K562 (cell line): ENCODE measurements around the gene TKT. TPM values are rescaled to one million over a fixed set of nuclear protein-coding genes. Genes with fewer than 3 reads are reported as not detected.

Source experiments
- ARHGAP35 ChIP-seq: fragments of 450-650 bp; IDR thresholded peaks from 2 replicates; pipeline ENCODE4 v1.6.1; 2018; ENCODE audit not compliant: partially characterized antibody
- CHD2 ChIP-seq: IDR thresholded peaks from 2 replicates; pipeline ENCODE4 v1.6.1; 2011; ENCODE audit warnings: low read depth, low read length
- HDGF ChIP-seq: fragments of 450-650 bp; IDR thresholded peaks from 2 replicates; pipeline ENCODE4 v1.6.1; 2016
- L3MBTL2 ChIP-seq: fragments of 450-650 bp; IDR thresholded peaks from 2 replicates; pipeline ENCODE4 v1.6.1; 2016; ENCODE audit warnings: mild to moderate bottlenecking, moderate library complexity
- NBN ChIP-seq: fragments of 450-650 bp; IDR thresholded peaks from 2 replicates; pipeline ENCODE4 v1.6.1; 2016; ENCODE audit warnings: low read depth, mild to moderate bottlenecking
- OTX1 ChIP-seq: fragments of 450-650 bp; formaldehyde crosslinking; IDR thresholded peaks from 2 replicates; pipeline ENCODE4 v1.4.0; 2022; ENCODE audit warnings: mild to moderate bottlenecking
- TAF7 ChIP-seq: fragments of 450-650 bp; IDR thresholded peaks from 2 replicates; pipeline ENCODE4 v1.6.1; 2016; ENCODE audit warnings: missing genetic modification characterization, missing compliant biosample characterization
- YY1 ChIP-seq, 3 experiments: IDR thresholded peaks; 2 replicates each; pipeline ENCODE4 v1.6.1; 2011; ENCODE audit warnings: low read length in 2 of 3, mild to moderate bottlenecking in 2 of 3, moderate library complexity in 2 of 3, borderline replicate concordance in 1 of 3, control low read depth in 1 of 3, low read depth in 1 of 3; ENCODE audit not compliant: insufficient read depth in 3 of 3, insufficient replicate concordance in 2 of 3, control insufficient read depth in 1 of 3, insufficient read length in 1 of 3; ENCODE audit errors: extremely low read depth in 1 of 3
- ZC3H4 ChIP-seq: sonication (generic); formaldehyde crosslinking; IDR thresholded peaks from 2 replicates; pipeline ENCODE4 v1.9.0; 2021; ENCODE audit warnings: missing genetic modification reagents, borderline replicate concordance
- ZNF12 ChIP-seq: sonication (generic); formaldehyde crosslinking; IDR thresholded peaks from 2 replicates; pipeline ENCODE4 v1.4.0; 2020; ENCODE audit warnings: mild to moderate bottlenecking, missing genetic modification reagents
- ZNF717 ChIP-seq: fragments of 250-450 bp; sonication (Bioruptor Pico); IDR thresholded peaks from 2 replicates; pipeline ENCODE4 v1.5.0; 2021
- polyA plus RNA-seq, 8 experiments: library from polyadenylated mRNA; depleted of rRNA in 4 of 8; stranded (reverse) in 5 of 8; unstranded in 3 of 8; fragments of >200 nt; fragmentation: Nextera tagmentation in 2 of 8; fragmentation: Illumina TruSeq in 1 of 8; extraction: Ambion mirVana in 2 of 8; extraction: Trizol in 1 of 8; gene quantifications; 2 replicates each; pipeline versions ENCODE4 v1.2.1 to v1.2.3, GENCODE V29; 2011 to 2014; ENCODE audit warnings: inconsistent platforms in 1 of 8, missing spikeins in 1 of 8
- total RNA-seq, 7 experiments: library from RNA; depleted of rRNA in 6 of 7; stranded (reverse); fragments of >200 nt in 6 of 7; fragmentation: Illumina TruSeq in 2 of 7; extraction: Trizol in 2 of 7; gene quantifications; 2 replicates each; pipeline versions ENCODE4 v1.2.1 to v1.2.3, GENCODE V29; 2011 to 2021; ENCODE audit warnings: low replicate concordance in 1 of 7
- TF ChIP-seq, protein P1 (sequence below), 3 experiments: fragments of 200-800 bp in 1 of 3; sonication (Bioruptor generic) in 1 of 3; sonication (generic) in 1 of 3; formaldehyde crosslinking in 1 of 3; IDR thresholded peaks; 2 replicates each; pipeline versions ENCODE4 v1.6.1 to v1.8.0; 2016 to 2022; ENCODE audit warnings: mild to moderate bottlenecking in 2 of 3, missing compliant biosample characterization in 2 of 3, missing genetic modification characterization in 2 of 3, missing genetic modification reagents in 1 of 3
- TF ChIP-seq, protein P2 (sequence below): fragments of 250-450 bp; sonication (Bioruptor Pico); IDR thresholded peaks from 2 replicates; pipeline ENCODE4 v1.5.0; 2021
- TF ChIP-seq, protein P3 (sequence below): fragments of 250-450 bp; sonication (Bioruptor Pico); IDR thresholded peaks from 2 replicates; pipeline ENCODE4 v1.4.0; 2020; ENCODE audit warnings: mild to moderate bottlenecking, moderate library complexity
- TF ChIP-seq, protein P4 (sequence below): fragments of 250-450 bp; sonication (Bioruptor Pico); IDR thresholded peaks from 2 replicates; pipeline ENCODE4 v1.5.0; 2022; ENCODE audit warnings: mild to moderate bottlenecking
- TF ChIP-seq, protein P5 (sequence below): sonication (generic); formaldehyde crosslinking; IDR thresholded peaks from 2 replicates; pipeline ENCODE4 v1.8.0; 2022; ENCODE audit warnings: mild to moderate bottlenecking, missing genetic modification reagents
- TF ChIP-seq, protein P6 (sequence below): fragments of 450-650 bp; formaldehyde crosslinking; IDR thresholded peaks from 2 replicates; pipeline ENCODE4 v1.4.0; 2022; ENCODE audit warnings: missing genetic modification characterization
- TF ChIP-seq, protein P7 (sequence below): fragments of 450-650 bp; IDR thresholded peaks from 2 replicates; pipeline ENCODE4 v1.6.1; 2016; ENCODE audit warnings: antibody characterized with exemption

Gene TKT
- total and polyA plus RNA-seq, 9 of the 15 experiments (the other 6 are each of a cell fraction or from before 2014, with no cell fraction given), result 58.1 to 401 (median 187) TPM

DNA sequence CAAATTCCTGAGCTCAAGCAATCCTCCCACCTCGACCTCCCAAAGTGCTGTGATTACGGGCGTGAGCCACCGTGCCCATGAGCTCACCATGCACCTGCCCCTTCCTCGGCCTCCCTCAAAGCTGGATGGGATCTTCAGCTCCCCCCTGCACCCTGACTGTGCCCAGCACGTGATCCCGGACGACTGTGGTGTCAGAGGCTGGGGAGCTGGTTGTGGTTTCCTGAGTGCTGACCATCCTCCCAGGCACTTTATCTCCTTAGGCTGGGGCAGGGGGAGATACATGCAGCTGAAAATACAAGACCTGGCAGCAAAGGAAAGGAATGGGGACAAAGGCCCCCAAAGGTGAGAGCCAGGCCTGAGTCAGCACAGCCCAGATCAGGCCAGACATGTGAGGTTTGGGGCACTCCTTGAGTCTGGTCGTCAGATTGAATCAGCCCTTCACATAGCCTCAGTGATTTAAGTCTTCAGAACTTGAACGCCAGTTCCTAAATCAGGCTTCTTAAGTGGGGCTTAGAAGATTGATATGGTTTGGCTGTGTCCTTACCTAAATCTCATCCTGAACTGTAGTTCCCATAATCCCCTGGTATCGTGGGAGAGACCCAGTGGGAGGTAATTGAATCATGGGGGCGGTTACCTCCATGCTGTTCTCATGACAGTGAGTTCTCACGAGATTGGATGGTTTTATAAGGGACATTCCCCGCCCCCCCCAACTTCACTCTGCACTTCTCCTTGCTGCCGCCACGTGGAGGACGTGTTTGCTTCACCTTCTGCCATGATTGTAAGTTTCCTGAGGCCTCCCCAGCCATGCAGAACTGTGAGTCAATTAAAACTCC is 59.0 kb downstream of the TKT start (continued):
- TF ChIP-seq, protein P1, sequence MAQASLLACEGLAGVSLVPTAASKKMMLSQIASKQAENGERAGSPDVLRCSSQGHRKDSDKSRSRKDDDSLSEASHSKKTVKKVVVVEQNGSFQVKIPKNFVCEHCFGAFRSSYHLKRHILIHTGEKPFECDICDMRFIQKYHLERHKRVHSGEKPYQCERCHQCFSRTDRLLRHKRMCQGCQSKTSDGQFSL (CRISPR knock-in tag; IDR thresholded peaks at IDR 0.05), result peak; percentile 97
- TF ChIP-seq, protein P1 (tag; IDR thresholded peaks at IDR 0.05), result peak in 1 of 2 experiments; percentile 77; a peak in 2 of 4 replicates
- TF ChIP-seq HDGF, result no peak
- TF ChIP-seq, protein P2, sequence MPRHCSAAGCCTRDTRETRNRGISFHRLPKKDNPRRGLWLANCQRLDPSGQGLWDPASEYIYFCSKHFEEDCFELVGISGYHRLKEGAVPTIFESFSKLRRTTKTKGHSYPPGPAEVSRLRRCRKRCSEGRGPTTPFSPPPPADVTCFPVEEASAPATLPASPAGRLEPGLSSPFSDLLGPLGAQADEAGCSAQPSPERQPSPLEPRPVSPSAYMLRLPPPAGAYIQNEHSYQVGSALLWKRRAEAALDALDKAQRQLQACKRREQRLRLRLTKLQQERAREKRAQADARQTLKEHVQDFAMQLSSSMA (CRISPR knock-in tag), result no peak
- TF ChIP-seq, protein P3, sequence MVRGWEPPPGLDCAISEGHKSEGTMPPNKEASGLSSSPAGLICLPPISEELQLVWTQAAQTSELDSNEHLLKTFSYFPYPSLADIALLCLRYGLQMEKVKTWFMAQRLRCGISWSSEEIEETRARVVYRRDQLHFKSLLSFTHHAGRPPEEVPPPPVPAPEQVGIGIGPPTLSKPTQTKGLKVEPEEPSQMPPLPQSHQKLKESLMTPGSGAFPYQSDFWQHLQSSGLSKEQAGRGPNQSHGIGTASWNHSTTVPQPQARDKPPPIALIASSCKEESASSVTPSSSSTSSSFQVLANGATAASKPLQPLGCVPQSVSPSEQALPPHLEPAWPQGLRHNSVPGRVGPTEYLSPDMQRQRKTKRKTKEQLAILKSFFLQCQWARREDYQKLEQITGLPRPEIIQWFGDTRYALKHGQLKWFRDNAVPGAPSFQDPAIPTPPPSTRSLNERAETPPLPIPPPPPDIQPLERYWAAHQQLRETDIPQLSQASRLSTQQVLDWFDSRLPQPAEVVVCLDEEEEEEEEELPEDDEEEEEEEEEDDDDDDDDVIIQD (CRISPR knock-in tag), result no peak
- peak; percentile 95 for TF ChIP-seq CHD2
- TF ChIP-seq TAF7 (tag), result 0 out of 2 replicates have a peak, but pooled peaks have one; percentile 31
- TF ChIP-seq, protein P4, sequence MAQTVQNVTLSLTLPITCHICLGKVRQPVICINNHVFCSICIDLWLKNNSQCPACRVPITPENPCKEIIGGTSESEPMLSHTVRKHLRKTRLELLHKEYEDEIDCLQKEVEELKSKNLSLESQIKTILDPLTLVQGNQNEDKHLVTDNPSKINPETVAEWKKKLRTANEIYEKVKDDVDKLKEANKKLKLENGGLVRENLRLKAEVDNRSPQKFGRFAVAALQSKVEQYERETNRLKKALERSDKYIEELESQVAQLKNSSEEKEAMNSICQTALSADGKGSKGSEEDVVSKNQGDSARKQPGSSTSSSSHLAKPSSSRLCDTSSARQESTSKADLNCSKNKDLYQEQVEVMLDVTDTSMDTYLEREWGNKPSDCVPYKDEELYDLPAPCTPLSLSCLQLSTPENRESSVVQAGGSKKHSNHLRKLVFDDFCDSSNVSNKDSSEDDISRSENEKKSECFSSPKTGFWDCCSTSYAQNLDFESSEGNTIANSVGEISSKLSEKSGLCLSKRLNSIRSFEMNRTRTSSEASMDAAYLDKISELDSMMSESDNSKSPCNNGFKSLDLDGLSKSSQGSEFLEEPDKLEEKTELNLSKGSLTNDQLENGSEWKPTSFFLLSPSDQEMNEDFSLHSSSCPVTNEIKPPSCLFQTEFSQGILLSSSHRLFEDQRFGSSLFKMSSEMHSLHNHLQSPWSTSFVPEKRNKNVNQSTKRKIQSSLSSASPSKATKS, result no peak
- peak in 1 of 3 experiments; percentile 23 for TF ChIP-seq YY1 (IDR thresholded peaks at IDR 0.05; ENCODE audit: borderline replicate concordance in 1 of 3, control insufficient read depth in 1 of 3, extremely low read depth in 1 of 3, insufficient read depth in 3 of 3, insufficient read length in 1 of 3, insufficient replicate concordance in 2 of 3, low read depth in 1 of 3, low read length in 2 of 3)
- no peak for TF ChIP-seq OTX1 (CRISPR knock-in tag)
- TF ChIP-seq, protein P5, sequence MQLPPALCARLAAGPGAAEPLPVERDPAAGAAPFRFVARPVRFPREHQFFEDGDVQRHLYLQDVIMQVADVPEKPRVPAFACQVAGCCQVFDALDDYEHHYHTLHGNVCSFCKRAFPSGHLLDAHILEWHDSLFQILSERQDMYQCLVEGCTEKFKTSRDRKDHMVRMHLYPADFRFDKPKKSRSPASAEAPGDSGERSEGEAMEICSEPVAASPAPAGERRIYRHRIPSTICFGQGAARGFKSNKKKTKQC, result no peak
- TF ChIP-seq ZNF12 (CRISPR knock-in tag), result no peak
- TF ChIP-seq, protein P6, sequence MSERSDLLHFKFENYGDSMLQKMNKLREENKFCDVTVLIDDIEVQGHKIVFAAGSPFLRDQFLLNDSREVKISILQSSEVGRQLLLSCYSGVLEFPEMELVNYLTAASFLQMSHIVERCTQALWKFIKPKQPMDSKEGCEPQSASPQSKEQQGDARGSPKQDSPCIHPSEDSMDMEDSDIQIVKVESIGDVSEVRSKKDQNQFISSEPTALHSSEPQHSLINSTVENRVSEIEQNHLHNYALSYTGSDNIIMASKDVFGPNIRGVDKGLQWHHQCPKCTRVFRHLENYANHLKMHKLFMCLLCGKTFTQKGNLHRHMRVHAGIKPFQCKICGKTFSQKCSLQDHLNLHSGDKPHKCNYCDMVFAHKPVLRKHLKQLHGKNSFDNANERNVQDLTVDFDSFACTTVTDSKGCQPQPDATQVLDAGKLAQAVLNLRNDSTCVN, result no peak
- TF ChIP-seq, protein P7, sequence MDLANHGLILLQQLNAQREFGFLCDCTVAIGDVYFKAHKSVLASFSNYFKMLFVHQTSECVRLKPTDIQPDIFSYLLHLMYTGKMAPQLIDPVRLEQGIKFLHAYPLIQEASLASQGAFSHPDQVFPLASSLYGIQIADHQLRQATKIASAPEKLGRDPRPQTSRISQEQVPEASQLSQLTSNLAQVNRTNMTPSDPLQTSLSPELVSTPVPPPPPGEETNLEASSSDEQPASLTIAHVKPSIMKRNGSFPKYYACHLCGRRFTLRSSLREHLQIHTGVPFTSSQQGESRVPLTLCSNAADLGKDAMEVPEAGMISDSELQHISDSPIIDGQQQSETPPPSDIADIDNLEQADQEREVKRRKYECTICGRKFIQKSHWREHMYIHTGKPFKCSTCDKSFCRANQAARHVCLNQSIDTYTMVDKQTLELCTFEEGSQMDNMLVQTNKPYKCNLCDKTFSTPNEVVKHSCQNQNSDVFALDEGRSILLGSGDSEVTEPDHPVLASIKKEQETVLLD, result no peak
- TF ChIP-seq ZC3H4 (CRISPR knock-in tag), result no peak
- no peak for TF ChIP-seq NBN
- TF ChIP-seq L3MBTL2, result peak; percentile 84
- peak; percentile 62 for TF ChIP-seq ARHGAP35
- TF ChIP-seq ZNF717 (CRISPR knock-in tag), result no peak
